Ishikawa (cell line): ENCODE measurements around the gene SLIT3.

Experiments
- CEBPB ChIP-seq: IDR thresholded peaks from 2 replicates; pipeline ENCODE4 v1.6.1; 2012
- CREB1 ChIP-seq: IDR thresholded peaks from 2 replicates; pipeline ENCODE4 v1.6.1; 2012; ENCODE audit warnings: low read depth
- EGR1 ChIP-seq: IDR thresholded peaks from 2 replicates; pipeline ENCODE4 v1.6.1; 2012
- EP300 ChIP-seq: IDR thresholded peaks from 2 replicates; pipeline ENCODE4 v1.6.1; 2012; ENCODE audit warnings: borderline replicate concordance
- FOXM1 ChIP-seq: IDR thresholded peaks from 2 replicates; pipeline ENCODE4 v1.6.1; 2012; ENCODE audit warnings: low read depth, borderline replicate concordance
- MAX ChIP-seq: IDR thresholded peaks from 2 replicates; pipeline ENCODE4 v1.6.1; 2012
- NFIC ChIP-seq: IDR thresholded peaks from 2 replicates; pipeline ENCODE4 v1.6.1; 2012
- RAD21 ChIP-seq: IDR thresholded peaks from 2 replicates; pipeline ENCODE4 v1.6.1; 2012; ENCODE audit warnings: low read depth
- REST ChIP-seq: IDR thresholded peaks from 2 replicates; pipeline ENCODE4 v1.6.1; 2012; ENCODE audit warnings: low read depth, mild to moderate bottlenecking
- TAF1 ChIP-seq: IDR thresholded peaks from 2 replicates; pipeline ENCODE4 v1.6.1; 2012; ENCODE audit warnings: low read depth, mild to moderate bottlenecking
- TCF12 ChIP-seq: IDR thresholded peaks from 2 replicates; pipeline ENCODE4 v1.6.1; 2012; ENCODE audit warnings: low read depth
- TEAD4 ChIP-seq: IDR thresholded peaks from 2 replicates; pipeline ENCODE4 v1.6.1; 2012
- USF1 ChIP-seq: IDR thresholded peaks from 2 replicates; pipeline ENCODE4 v1.6.1; 2012
- YY1 ChIP-seq: IDR thresholded peaks from 2 replicates; pipeline ENCODE4 v1.6.1; 2012; ENCODE audit warnings: low read depth

GRCh38 chr5:168883281-168883741 is 417.6 kb downstream of the SLIT3 start:
- no peak for TF ChIP-seq USF1
- TF ChIP-seq FOXM1, result no peak
- no peak for TF ChIP-seq EGR1
- TF ChIP-seq YY1, result no peak
- no peak for TF ChIP-seq CREB1
- no peak for TF ChIP-seq RAD21
- TF ChIP-seq REST, result no peak
- no peak for TF ChIP-seq MAX
- no peak for TF ChIP-seq TAF1
- no peak for TF ChIP-seq CEBPB
- no peak for TF ChIP-seq EP300
- no peak for TF ChIP-seq TEAD4
- TF ChIP-seq NFIC, result no peak
- TF ChIP-seq TCF12, result no peak
